ENCODE measurements around the gene MRGPRG.

GRCh38 chr11:3206922-3207204 is 11.8 kb downstream of the MRGPRG start:
- TF ChIP-seq CTCF (IDR thresholded peaks at IDR 0.05) (no peak), POLR2AphosphoS5 (IDR thresholded peaks at IDR 0.05) (no peak)
